ENCODE results near the gene PLEKHM3.

GRCh38 chr2:207935121-207935990, 90.0 kb downstream of the PLEKHM3 start:
- TF ChIP-seq CTCF (conservative IDR thresholded peaks at IDR 0.05; ENCODE audit: low read length), result no peak
- no peak for TF ChIP-seq EZH2phosphoT487 (IDR thresholded peaks at IDR 0.05; ENCODE audit: borderline replicate concordance)
